Measurements from ENCODE around the gene HNF1B. TPM values are rescaled to one million over a fixed set of nuclear protein-coding genes. Genes with fewer than 3 reads are reported as not detected.
A peak's percentile ranks its signal among the peaks of the same experiment; 100 is the strongest.

The HNF1B gene
- total RNA-seq, 2 experiments from 2014 or later, result not detected

- Mint-ChIP-seq H3K27me3 (peaks cover 83% of the 10 kb centered on the region), H3K9me3 (no peaks in the 10 kb centered on the region), H3K4me1 (ENCODE audit: low read depth) (peaks cover 22% of the 10 kb centered on the region), H3K36me3 (ENCODE audit: low read depth) (no peaks in the 10 kb centered on the region), H3K27ac (no peak overlapping the region), H3K4me3 (no peak overlapping the region)
- Histone ChIP-seq H3K4me3 (ENCODE audit: low read length) (no peak overlapping the region), H3K9me3 (ENCODE audit: control insufficient read depth in 1 of 2, insufficient read depth in 1 of 2, low read length in 2 of 2) (peaks cover 0 to 23% of the 10 kb centered on the region in 2 experiments), H3K27ac (ENCODE audit: low read depth in 1 of 2, low read length in 2 of 2) (no peak overlapping the region), H3K36me3 (ENCODE audit: insufficient read depth, low read length) (no peaks in the 10 kb centered on the region), H3K27me3 (ENCODE audit: control insufficient read depth in 1 of 2, insufficient read depth in 2 of 2, low read length in 2 of 2) (peaks cover 53 to 60% of the 10 kb centered on the region in 2 experiments), H3K4me1 (ENCODE audit: insufficient read depth, low read length) (peaks cover 40% of the 10 kb centered on the region)
- ChIA-PET CTCF (no interaction called here), POLR2A (no interaction called here)
- DNase-seq, result no peak
- no peak for ATAC-seq (ENCODE audit: poor library complexity)
- no peak for TF ChIP-seq CTCF (IDR thresholded peaks at IDR 0.05)
- intact Hi-C loops (cut with DNase I, micrococcal nuclease), result no loop called here
Measured at GRCh38 chr17:37745801-37746426, 1.1 kb upstream of the HNF1B start.

- no peak for ATAC-seq (ENCODE audit: poor library complexity)
- Histone ChIP-seq H3K4me3 (ENCODE audit: low read length) (peak overlapping the region; percentile 12), H3K27me3 (ENCODE audit: control insufficient read depth in 1 of 2, insufficient read depth in 2 of 2, low read length in 2 of 2) (peaks cover 63 to 73% of the 10 kb centered on the region in 2 experiments), H3K27ac (ENCODE audit: low read depth in 1 of 2, low read length in 2 of 2) (no peak overlapping the region), H3K36me3 (ENCODE audit: insufficient read depth, low read length) (no peaks in the 10 kb centered on the region), H3K4me1 (ENCODE audit: insufficient read depth, low read length) (peaks cover 40% of the 10 kb centered on the region), H3K9me3 (ENCODE audit: control insufficient read depth in 1 of 2, insufficient read depth in 1 of 2, low read length in 2 of 2) (peaks cover 0 to 23% of the 10 kb centered on the region in 2 experiments)
- CTCF ChIA-PET, result no interaction called here
- TF ChIP-seq CTCF (IDR thresholded peaks at IDR 0.05), result no peak
- POLR2A ChIA-PET, result no interaction called here
- Mint-ChIP-seq H3K27ac (no peak overlapping the region), H3K27me3 (peaks cover 86% of the 10 kb centered on the region), H3K4me3 (peak overlapping the region; percentile 39), H3K4me1 (ENCODE audit: low read depth) (peaks cover 22% of the 10 kb centered on the region), H3K9me3 (no peaks in the 10 kb centered on the region), H3K36me3 (ENCODE audit: low read depth) (no peaks in the 10 kb centered on the region)
- DNase-seq, result peak in 2 of 14 experiments; percentile 8 to 19
- intact Hi-C loops (cut with DNase I, micrococcal nuclease), result no loop called here
Measured at GRCh38 chr17:37744633-37744927, 279 bp downstream of the HNF1B start.

GRCh38 chr17:37743875-37744632, 805 bp downstream of the HNF1B start:
- H3K9me3 Mint-ChIP-seq, result no peaks in the 10 kb centered on the region
- Histone ChIP-seq H3K27ac (ENCODE audit: low read depth in 1 of 2, low read length in 2 of 2) (no peak overlapping the region), H3K27me3 (ENCODE audit: control insufficient read depth in 1 of 2, insufficient read depth in 2 of 2, low read length in 2 of 2) (peaks cover 68 to 78% of the 10 kb centered on the region in 2 experiments), H3K4me3 (ENCODE audit: low read length) (peak overlapping the region; percentile 12), H3K4me1 (ENCODE audit: insufficient read depth, low read length) (peaks cover 40% of the 10 kb centered on the region), H3K9me3 (ENCODE audit: control insufficient read depth in 1 of 2, insufficient read depth in 1 of 2, low read length in 2 of 2) (peaks cover 0 to 23% of the 10 kb centered on the region in 2 experiments), H3K36me3 (ENCODE audit: insufficient read depth, low read length) (no peaks in the 10 kb centered on the region)
- peaks cover 22% of the 10 kb centered on the region for H3K4me1 Mint-ChIP-seq (ENCODE audit: low read depth)
- H3K27ac Mint-ChIP-seq, result no peak overlapping the region
- ChIA-PET CTCF (no interaction called here), POLR2A (no interaction called here)
- peaks cover 91% of the 10 kb centered on the region for H3K27me3 Mint-ChIP-seq
- peak in 3 of 14 experiments; percentile 11 to 29 (median 13) for DNase-seq
- no peak for TF ChIP-seq CTCF (IDR thresholded peaks at IDR 0.05)
- ATAC-seq (ENCODE audit: poor library complexity), result peak; percentile 26
- peak overlapping the region; percentile 60 for H3K4me3 Mint-ChIP-seq
- intact Hi-C loops (cut with DNase I, micrococcal nuclease), result no loop called here
- H3K36me3 Mint-ChIP-seq (ENCODE audit: low read depth), result no peaks in the 10 kb centered on the region
